ENCODE results near the gene NSD1. TPM values are rescaled to one million over a fixed set of nuclear protein-coding genes. Genes with fewer than 3 reads are reported as not detected.

Gene NSD1
- total and polyA plus RNA-seq, 2 experiments from 2014 or later: 26.6 to 28.8 TPM

GRCh38 chr5:177195307-177195952 is 61.9 kb downstream of the NSD1 start:
- H4K20me1 ChIP-seq (ENCODE audit: insufficient read depth, poor library complexity, severe bottlenecking): peaks cover 2% of the 10 kb centered on the region
- H3K9me3 ChIP-seq (ENCODE audit: low read depth): no peaks in the 10 kb centered on the region
- no peak overlapping the region for H3K4me2 ChIP-seq
- peak overlapping the region; percentile 37 for H3K27ac ChIP-seq
- no peak for DNase-seq (ENCODE audit: low spot score)
- no peak overlapping the region for H3K4me3 ChIP-seq
- H2AFZ ChIP-seq: no peak overlapping the region
- H3K9me2 ChIP-seq (replicated peaks; ENCODE audit: insufficient read depth): no peaks in the 10 kb centered on the region
- peaks cover 3% of the 10 kb centered on the region for H3K36me3 ChIP-seq (replicated peaks; ENCODE audit: insufficient read depth, low read depth)
- H3K27me3 ChIP-seq: no peaks in the 10 kb centered on the region
- no peak for TF ChIP-seq EZH2phosphoT487 (IDR thresholded peaks at IDR 0.05; ENCODE audit: low read depth, severe bottlenecking, unreplicated experiment)
- TF ChIP-seq EZH2 (IDR thresholded peaks at IDR 0.05; ENCODE audit: borderline replicate concordance): no peak
- TF ChIP-seq, protein P1, sequence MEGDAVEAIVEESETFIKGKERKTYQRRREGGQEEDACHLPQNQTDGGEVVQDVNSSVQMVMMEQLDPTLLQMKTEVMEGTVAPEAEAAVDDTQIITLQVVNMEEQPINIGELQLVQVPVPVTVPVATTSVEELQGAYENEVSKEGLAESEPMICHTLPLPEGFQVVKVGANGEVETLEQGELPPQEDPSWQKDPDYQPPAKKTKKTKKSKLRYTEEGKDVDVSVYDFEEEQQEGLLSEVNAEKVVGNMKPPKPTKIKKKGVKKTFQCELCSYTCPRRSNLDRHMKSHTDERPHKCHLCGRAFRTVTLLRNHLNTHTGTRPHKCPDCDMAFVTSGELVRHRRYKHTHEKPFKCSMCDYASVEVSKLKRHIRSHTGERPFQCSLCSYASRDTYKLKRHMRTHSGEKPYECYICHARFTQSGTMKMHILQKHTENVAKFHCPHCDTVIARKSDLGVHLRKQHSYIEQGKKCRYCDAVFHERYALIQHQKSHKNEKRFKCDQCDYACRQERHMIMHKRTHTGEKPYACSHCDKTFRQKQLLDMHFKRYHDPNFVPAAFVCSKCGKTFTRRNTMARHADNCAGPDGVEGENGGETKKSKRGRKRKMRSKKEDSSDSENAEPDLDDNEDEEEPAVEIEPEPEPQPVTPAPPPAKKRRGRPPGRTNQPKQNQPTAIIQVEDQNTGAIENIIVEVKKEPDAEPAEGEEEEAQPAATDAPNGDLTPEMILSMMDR (IDR thresholded peaks at IDR 0.05; ENCODE audit: poor library complexity): no peak
- 91% methylated on average over 9 of the region's 9 CpGs for WGBS (ENCODE audit: low lambda C conversion rate, missing lambda C conversion rate)
- H3K4me1 ChIP-seq (ENCODE audit: insufficient read depth): peaks cover 3% of the 10 kb centered on the region
- H3K79me2 ChIP-seq: peaks cover 54% of the 10 kb centered on the region

- WGBS (ENCODE audit: low lambda C conversion rate, missing lambda C conversion rate): 96% methylated on average over 5 of the region's 5 CpGs
- H4K20me1 ChIP-seq (ENCODE audit: insufficient read depth, poor library complexity, severe bottlenecking): peaks cover 2% of the 10 kb centered on the region
- no peak overlapping the region for H3K4me3 ChIP-seq
- no peak overlapping the region for H2AFZ ChIP-seq
- H3K79me2 ChIP-seq: peaks cover 41% of the 10 kb centered on the region
- TF ChIP-seq EZH2 (IDR thresholded peaks at IDR 0.05; ENCODE audit: borderline replicate concordance) (no peak), EZH2phosphoT487 (IDR thresholded peaks at IDR 0.05; ENCODE audit: low read depth, severe bottlenecking, unreplicated experiment) (no peak)
- no peaks in the 10 kb centered on the region for H3K9me3 ChIP-seq (ENCODE audit: low read depth)
- H3K4me1 ChIP-seq (ENCODE audit: insufficient read depth): peaks cover 3% of the 10 kb centered on the region
- no peak overlapping the region for H3K27ac ChIP-seq
- H3K9me2 ChIP-seq (replicated peaks; ENCODE audit: insufficient read depth): no peaks in the 10 kb centered on the region
- H3K27me3 ChIP-seq: no peaks in the 10 kb centered on the region
- no peaks in the 10 kb centered on the region for H3K36me3 ChIP-seq (replicated peaks; ENCODE audit: insufficient read depth, low read depth)
- H3K4me2 ChIP-seq: no peak overlapping the region
- no peak for DNase-seq (ENCODE audit: low spot score)
Measured at GRCh38 chr5:177198738-177199137, 65.2 kb downstream of the NSD1 start.

DNA sequence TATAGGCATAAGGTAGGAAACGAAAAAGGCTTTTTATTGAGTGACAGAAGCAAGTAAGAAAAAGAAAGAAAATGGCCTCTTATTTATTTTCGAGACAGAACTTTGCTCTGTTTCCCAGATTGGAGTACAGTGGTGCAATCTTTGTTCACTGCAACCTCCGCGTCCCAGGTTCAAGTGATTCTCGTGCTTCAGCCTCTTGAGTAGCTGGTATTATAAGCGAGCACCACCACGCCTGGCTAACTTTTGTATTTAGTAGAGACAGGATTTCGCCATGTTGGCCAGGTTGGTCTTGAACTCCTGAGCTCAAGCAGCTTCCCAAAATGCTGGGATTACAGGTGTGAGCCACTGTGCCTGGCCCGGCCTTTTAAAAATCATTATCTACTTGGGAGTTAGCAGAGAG is 70.7 kb downstream of the NSD1 start:
- TF ChIP-seq EZH2phosphoT487 (IDR thresholded peaks at IDR 0.05; ENCODE audit: low read depth, severe bottlenecking, unreplicated experiment) (no peak), EZH2 (IDR thresholded peaks at IDR 0.05; ENCODE audit: borderline replicate concordance) (no peak)
- TF ChIP-seq, protein P1 (IDR thresholded peaks at IDR 0.05; ENCODE audit: poor library complexity): no peak
- no peak overlapping the region for H3K4me2 ChIP-seq
- H3K4me1 ChIP-seq (ENCODE audit: insufficient read depth): no peaks in the 10 kb centered on the region
- H3K27ac ChIP-seq: no peak overlapping the region
- no peaks in the 10 kb centered on the region for H3K27me3 ChIP-seq
- H4K20me1 ChIP-seq (ENCODE audit: insufficient read depth, poor library complexity, severe bottlenecking): no peaks in the 10 kb centered on the region
- no peak overlapping the region for H3K4me3 ChIP-seq
- no peak overlapping the region for H2AFZ ChIP-seq
- H3K9me3 ChIP-seq (ENCODE audit: low read depth): no peaks in the 10 kb centered on the region
- H3K36me3 ChIP-seq (replicated peaks; ENCODE audit: insufficient read depth, low read depth): no peaks in the 10 kb centered on the region
- no peaks in the 10 kb centered on the region for H3K9me2 ChIP-seq (replicated peaks; ENCODE audit: insufficient read depth)
- peaks cover 34% of the 10 kb centered on the region for H3K79me2 ChIP-seq
- DNase-seq (ENCODE audit: low spot score): no peak
- WGBS (ENCODE audit: low lambda C conversion rate, missing lambda C conversion rate): 97% methylated on average over 9 of the region's 9 CpGs

GRCh38 chr5:177209610-177210009 is 76.0 kb downstream of the NSD1 start:
- H3K4me2 ChIP-seq: no peak overlapping the region
- no peaks in the 10 kb centered on the region for H4K20me1 ChIP-seq (ENCODE audit: insufficient read depth, poor library complexity, severe bottlenecking)
- no peak overlapping the region for H3K4me3 ChIP-seq
- no peaks in the 10 kb centered on the region for H3K9me2 ChIP-seq (replicated peaks; ENCODE audit: insufficient read depth)
- no peak for TF ChIP-seq EZH2phosphoT487 (IDR thresholded peaks at IDR 0.05; ENCODE audit: low read depth, severe bottlenecking, unreplicated experiment)
- TF ChIP-seq, protein P1 (IDR thresholded peaks at IDR 0.05; ENCODE audit: poor library complexity): no peak
- no peak overlapping the region for H2AFZ ChIP-seq
- H3K4me1 ChIP-seq (ENCODE audit: insufficient read depth): no peaks in the 10 kb centered on the region
- H3K27ac ChIP-seq: no peak overlapping the region
- WGBS (ENCODE audit: low lambda C conversion rate, missing lambda C conversion rate): 91% methylated on average over 4 of the region's 4 CpGs
- DNase-seq (ENCODE audit: low spot score): no peak
- no peaks in the 10 kb centered on the region for H3K27me3 ChIP-seq
- H3K36me3 ChIP-seq (replicated peaks; ENCODE audit: insufficient read depth, low read depth): no peaks in the 10 kb centered on the region
- peaks cover 49% of the 10 kb centered on the region for H3K79me2 ChIP-seq
- no peaks in the 10 kb centered on the region for H3K9me3 ChIP-seq (ENCODE audit: low read depth)
